Vagina (tissue), 2 donors: ENCODE results near the gene TOMM5. TPM values are rescaled to one million over a fixed set of nuclear protein-coding genes. Genes with fewer than 3 reads are reported as not detected.
"Not testable (repeated sequence)": the region's sequence is repeated elsewhere in the genome, so short reads cannot be mapped to it uniquely, and the experiment has no call there.

Experiments
- DNase-seq, 2 donors: peaks; one replicate each; pipeline ENCODE4 v3.0.0-alpha.2; 2017; ENCODE audit errors: extremely low spot score in 2 of 2
- H3K27ac ChIP-seq: fragments of 200-600 bp; sonication (generic); one replicate; pipeline ENCODE4 v1.5.1; 2019
- H3K27me3 ChIP-seq: fragments of 200-600 bp; sonication (generic); one replicate; pipeline ENCODE4 v1.5.1; 2019
- H3K36me3 ChIP-seq, 2 donors: fragments of 200-600 bp; sonication (generic); one replicate each; pipeline ENCODE4 v1.5.1; 2017 to 2019
- H3K4me1 ChIP-seq: fragments of 200-600 bp; sonication (generic); one replicate; pipeline ENCODE4 v1.5.1; 2019
- H3K4me3 ChIP-seq, 2 donors: fragments of 200-600 bp; sonication (generic); 1 replicate in 1 of 2; 2 replicates in 1 of 2; pipeline ENCODE4 v1.5.1; 2016 to 2019
- H3K9me3 ChIP-seq: fragments of 200-600 bp; sonication (generic); one replicate; pipeline ENCODE4 v1.5.1; 2019
- CTCF ChIP-seq, 3 experiments: fragments of 450-650 bp in 2 of 3; fragments of 200-600 bp in 1 of 3; sonication (generic) in 1 of 3; IDR thresholded peaks; one replicate each; pipeline ENCODE4 v1.5.1; 2017 to 2019; ENCODE audit warnings: antibody characterized with exemption in 3 of 3, mild to moderate bottlenecking in 2 of 3, moderate library complexity in 2 of 3
- POLR2A ChIP-seq, 2 donors: fragments of 450-650 bp; IDR thresholded peaks; one replicate each; pipeline ENCODE4 v1.6.1; 2017; ENCODE audit warnings: antibody characterized with exemption in 2 of 2, mild to moderate bottlenecking in 2 of 2, moderate library complexity in 2 of 2
- POLR2AphosphoS5 ChIP-seq, 2 donors: sonication (generic); formaldehyde crosslinking; IDR thresholded peaks; one replicate each; pipeline ENCODE4 v1.9.0; 2017; ENCODE audit warnings: antibody characterized with exemption in 2 of 2, mild to moderate bottlenecking in 2 of 2, low read depth in 1 of 2; ENCODE audit not compliant: insufficient read depth in 1 of 2
- intact Hi-C: fragments of 100-400 bp; cut with DNase I; formaldehyde crosslinking; loops from one replicate; pipeline ENCODE4 v1.15.1; 2023
- total RNA-seq: library from RNA; depleted of rRNA; stranded (reverse); fragments of >200 nt; gene quantifications from one replicate; pipeline ENCODE4 v1.2.3, GENCODE V29; 2016

Gene TOMM5
- total RNA-seq, 1 donor from 2014 or later: 70.7 TPM

- no peaks in the 10 kb centered on the region for H3K4me1 ChIP-seq
- TF ChIP-seq POLR2AphosphoS5 (IDR thresholded peaks at IDR 0.05; ENCODE audit: insufficient read depth in 1 of 2, low read depth in 1 of 2) (no peak), POLR2A (IDR thresholded peaks at IDR 0.05) (no peak), CTCF (IDR thresholded peaks at IDR 0.05) (no peak)
- no peaks in the 10 kb centered on the region for H3K9me3 ChIP-seq
- intact Hi-C loops: no loop called here
- H3K36me3 ChIP-seq: no peaks in the 10 kb centered on the region
- H3K27ac ChIP-seq: no peak overlapping the region
- H3K4me3 ChIP-seq: no peak overlapping the region
- no peak for DNase-seq
- no peaks in the 10 kb centered on the region for H3K27me3 ChIP-seq
Measured at GRCh38 chr9:37602817-37603216, 10.4 kb upstream of the TOMM5 start.

DNA sequence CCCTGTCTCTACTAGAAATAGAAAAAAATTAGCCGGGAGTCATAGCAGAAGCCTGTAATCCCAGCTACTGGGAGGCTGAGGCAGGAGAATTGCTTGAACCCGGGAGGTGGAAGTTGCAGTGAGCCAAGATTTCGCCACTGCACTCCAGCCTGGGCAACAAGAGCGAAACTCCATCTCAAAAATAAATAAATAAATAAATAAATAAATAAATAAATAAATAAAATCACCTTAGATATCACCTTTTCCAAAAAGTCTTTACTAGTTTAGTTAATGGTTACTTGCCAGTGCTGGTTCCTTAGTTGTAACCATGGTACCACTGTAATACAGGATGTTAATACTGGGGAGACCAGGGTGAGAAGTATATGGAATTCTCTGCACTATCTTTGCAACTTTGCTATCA, 9.7 kb upstream of the TOMM5 start:
- not testable (repeated sequence) for H3K36me3 ChIP-seq, H3K27ac ChIP-seq

DNA sequence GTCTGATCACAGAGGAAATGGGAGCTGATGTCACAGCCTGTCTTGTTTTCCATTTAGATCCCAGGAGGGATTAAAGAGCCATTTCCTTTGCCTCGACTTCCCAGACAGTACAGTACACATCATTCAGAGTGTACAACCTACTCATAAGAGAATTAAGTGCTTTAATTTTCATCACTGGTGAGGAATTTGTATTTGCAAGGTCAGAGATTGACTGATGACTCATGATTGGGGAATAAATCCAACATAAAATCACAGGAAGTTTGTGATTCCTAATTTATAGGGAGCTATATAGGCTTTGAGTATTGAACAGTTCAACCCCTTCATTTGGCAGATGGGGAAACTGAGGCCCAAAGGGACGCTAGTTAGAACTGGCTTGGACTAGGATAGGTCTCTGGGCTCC, 4.1 kb upstream of the TOMM5 start:
- H3K36me3 ChIP-seq: no peaks in the 10 kb centered on the region
- no peak overlapping the region for H3K4me3 ChIP-seq
- TF ChIP-seq CTCF (IDR thresholded peaks at IDR 0.05) (no peak), POLR2A (IDR thresholded peaks at IDR 0.05) (no peak), POLR2AphosphoS5 (IDR thresholded peaks at IDR 0.05; ENCODE audit: insufficient read depth in 1 of 2, low read depth in 1 of 2) (no peak)
- no peak overlapping the region for H3K27ac ChIP-seq
- H3K27me3 ChIP-seq: no peaks in the 10 kb centered on the region
- intact Hi-C loops: no loop called here
- no peaks in the 10 kb centered on the region for H3K9me3 ChIP-seq
- no peak for DNase-seq
- H3K4me1 ChIP-seq: peaks cover 25% of the 10 kb centered on the region

More for the DNA sequence above, 9.7 kb upstream of the TOMM5 start:
- H3K4me1 ChIP-seq, DNase-seq, H3K9me3 ChIP-seq, intact Hi-C loops, H3K4me3 ChIP-seq, H3K27me3 ChIP-seq: not testable (repeated sequence)

DNA sequence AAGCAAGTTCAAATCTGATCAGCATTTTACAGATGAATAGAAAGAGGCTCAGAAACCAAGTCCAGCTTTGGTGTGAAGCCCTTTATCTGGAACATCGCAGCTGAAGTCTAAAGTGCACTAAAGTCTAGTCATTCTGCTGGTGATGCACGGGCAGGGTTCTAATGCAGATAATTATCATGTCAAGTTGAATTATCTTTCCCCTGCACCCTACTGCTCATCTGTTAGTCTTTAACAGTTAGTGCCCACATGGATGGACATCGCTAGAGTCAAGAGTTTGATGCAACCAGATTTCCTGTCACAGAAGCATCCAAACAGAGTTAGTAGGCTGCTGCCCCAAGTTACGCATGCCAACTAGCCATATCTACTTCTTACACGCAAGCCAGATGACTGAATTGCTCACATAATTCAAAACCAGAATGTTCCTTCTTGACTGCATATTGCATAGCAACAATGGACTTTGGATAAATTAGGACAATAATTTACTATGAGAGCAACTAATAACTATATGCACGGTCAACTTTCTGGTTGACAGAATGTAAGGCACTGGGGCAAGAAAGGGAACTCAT, 1.6 kb upstream of the TOMM5 start:
- H3K4me1 ChIP-seq: peaks cover 38% of the 10 kb centered on the region

GRCh38 chr9:37587521-37587920, 4.9 kb downstream of the TOMM5 start:
- H3K27me3 ChIP-seq: no peaks in the 10 kb centered on the region
- H3K4me1 ChIP-seq: peaks cover 18% of the 10 kb centered on the region
- TF ChIP-seq CTCF (IDR thresholded peaks at IDR 0.05): no peak
- no peak for TF ChIP-seq POLR2AphosphoS5 (IDR thresholded peaks at IDR 0.05; ENCODE audit: insufficient read depth in 1 of 2, low read depth in 1 of 2)
- no peak for TF ChIP-seq POLR2A (IDR thresholded peaks at IDR 0.05)
- intact Hi-C loops: no loop called here
- no peak overlapping the region for H3K27ac ChIP-seq
- no peaks in the 10 kb centered on the region for H3K9me3 ChIP-seq
- DNase-seq: no peak
- H3K36me3 ChIP-seq: peaks cover 0 to 16% of the 10 kb centered on the region in 2 donors
- no peak overlapping the region for H3K4me3 ChIP-seq

More for the DNA sequence above, 1.6 kb upstream of the TOMM5 start:
- intact Hi-C loops: no loop called here
- TF ChIP-seq POLR2A (IDR thresholded peaks at IDR 0.05): no peak
- no peak for TF ChIP-seq CTCF (IDR thresholded peaks at IDR 0.05)
- TF ChIP-seq POLR2AphosphoS5 (IDR thresholded peaks at IDR 0.05; ENCODE audit: insufficient read depth in 1 of 2, low read depth in 1 of 2): no peak
- Histone ChIP-seq H3K27ac (no peak overlapping the region), H3K4me3 (no peak overlapping the region), H3K36me3 (no peaks in the 10 kb centered on the region), H3K27me3 (no peaks in the 10 kb centered on the region), H3K9me3 (no peaks in the 10 kb centered on the region)
- no peak for DNase-seq
